H1 (cell line): ENCODE measurements around the gene SLC9C2. TPM values are rescaled to one million over a fixed set of nuclear protein-coding genes. Genes with fewer than 3 reads are reported as not detected.

ENCODE experiments used
- CTCF ChIA-PET: fragments of 300-600 bp; sonication (Branson Sonifier 250); formaldehyde crosslinking; loops from one replicate; lab custom pipeline; 2021; ENCODE audit not compliant: partially characterized antibody; lab: Charles Lee
- POLR2A ChIA-PET: fragments of 300-600 bp; sonication (Branson Sonifier 250); formaldehyde crosslinking; loops from one replicate; lab custom pipeline; 2021; ENCODE audit warnings: inconsistent platforms; ENCODE audit not compliant: partially characterized antibody; lab: Charles Lee
- DNase-seq, 2 experiments: peaks; one replicate each; pipeline versions ENCODE4 v3.0.0 to v3.0.0-alpha.2; 2010 to 2022; ENCODE audit warnings: low spot score in 2 of 2, low read depth in 1 of 2, mixed read lengths in 1 of 2
- FAIRE-seq: peaks from 2 replicates; lab custom pipeline; 2011; peaks lifted over from hg19 to GRCh38; lab: Jason Lieb, UNC
- H2AFZ ChIP-seq: 2 replicates; pipeline ENCODE4 v1.8.1; 2012; ENCODE audit warnings: low read length, inconsistent platforms
- H2AK5ac ChIP-seq: 2 replicates; pipeline ENCODE4 v1.6.1; 2013; ENCODE audit warnings: low read depth, low read length
- H2BK120ac ChIP-seq: replicated peaks from 2 replicates; pipeline ENCODE3; 2013; ENCODE audit warnings: low read depth, low read length, inconsistent platforms
- H2BK12ac ChIP-seq: 2 replicates; pipeline ENCODE4 v1.6.1; 2013; ENCODE audit warnings: low read depth, low read length
- H2BK15ac ChIP-seq: 2 replicates; pipeline ENCODE4 v1.6.1; 2013; ENCODE audit warnings: low read length
- H2BK20ac ChIP-seq: 2 replicates; pipeline ENCODE4 v1.6.1; 2013; ENCODE audit warnings: low read length
- H2BK5ac ChIP-seq: 2 replicates; pipeline ENCODE4 v1.6.1; 2013; ENCODE audit warnings: low read depth, low read length
- H3K14ac ChIP-seq: 2 replicates; pipeline ENCODE4 v1.6.1; 2013; ENCODE audit warnings: inconsistent platforms; ENCODE audit not compliant: insufficient read length
- H3K18ac ChIP-seq: 2 replicates; pipeline ENCODE4 v1.6.1; 2013; ENCODE audit warnings: low read length; ENCODE audit errors: extremely low read depth
- H3K23ac ChIP-seq: 2 replicates; pipeline ENCODE4 v1.6.1; 2013; ENCODE audit warnings: inconsistent platforms; ENCODE audit not compliant: insufficient read length
- H3K23me2 ChIP-seq: 2 replicates; pipeline ENCODE4 v1.6.1; 2013; ENCODE audit warnings: low read depth, low read length
- H3K27ac ChIP-seq: 2 replicates; pipeline ENCODE4 v1.6.1; 2011; ENCODE audit warnings: low read depth, low read length, inconsistent platforms
- H3K27me3 ChIP-seq, 4 experiments: replicated peaks in 1 of 4; 1 replicate in 1 of 4; 2 replicates in 3 of 4; pipeline versions ENCODE4 v1.6.1 to v1.8.1; 2011 to 2013; ENCODE audit warnings: low read length in 3 of 4, mild to moderate bottlenecking in 3 of 4, inconsistent platforms in 2 of 4, mixed read lengths in 2 of 4, moderate library complexity in 1 of 4; ENCODE audit not compliant: control insufficient read depth in 3 of 4, insufficient read depth in 3 of 4; ENCODE audit errors: extremely low read depth in 1 of 4
- H3K36me3 ChIP-seq, 4 experiments: 2 replicates each; pipeline versions ENCODE4 v1.6.1 to v1.8.1; 2011 to 2013; ENCODE audit warnings: mild to moderate bottlenecking in 4 of 4, low read length in 3 of 4, moderate library complexity in 2 of 4, control low read depth in 1 of 4, inconsistent platforms in 1 of 4; ENCODE audit not compliant: insufficient read depth in 4 of 4, control insufficient read depth in 2 of 4
- H3K4ac ChIP-seq: replicated peaks from 2 replicates; pipeline ENCODE3; 2013; ENCODE audit warnings: low read length, low read depth, mixed read lengths, inconsistent platforms; ENCODE audit not compliant: insufficient read length
- H3K4me1 ChIP-seq, 4 experiments: replicated peaks in 1 of 4; 1 replicate in 1 of 4; 2 replicates in 3 of 4; pipeline versions ENCODE4 v1.6.1 to v1.8.1; 2011 to 2013; ENCODE audit warnings: low read length in 3 of 4, inconsistent platforms in 2 of 4, mixed read lengths in 1 of 4; ENCODE audit not compliant: insufficient read depth in 4 of 4, control insufficient read depth in 3 of 4
- H3K4me2 ChIP-seq, 2 experiments: 2 replicates each; pipeline versions ENCODE4 v1.6.1 to v1.8.1; 2011 to 2013; ENCODE audit warnings: low read depth in 2 of 2, low read length in 2 of 2, control low read depth in 1 of 2, inconsistent platforms in 1 of 2, mild to moderate bottlenecking in 1 of 2; ENCODE audit not compliant: insufficient read depth in 1 of 2
- H3K4me3 ChIP-seq, 4 experiments: fragments of 200-600, 300-600 bp in 1 of 4; sonication (generic), shearing (Covaris generic), sonication (Bioruptor Twin) in 1 of 4; 2 replicates each; pipeline versions ENCODE4 v1.5.1 to v1.8.1; 2011 to 2016; ENCODE audit warnings: low read length in 4 of 4, low read depth in 3 of 4, control low read depth in 2 of 4, inconsistent platforms in 2 of 4, mild to moderate bottlenecking in 2 of 4, mixed read lengths in 1 of 4, moderate library complexity in 1 of 4; ENCODE audit not compliant: insufficient read depth in 2 of 4; ENCODE audit errors: extremely low read depth in 1 of 4
- H3K56ac ChIP-seq: replicated peaks from 2 replicates; pipeline ENCODE3; 2013; ENCODE audit warnings: low read depth, mild to moderate bottlenecking, mixed read lengths, low read length, inconsistent platforms; ENCODE audit not compliant: insufficient read length
- H3K79me1 ChIP-seq: 2 replicates; pipeline ENCODE4 v1.6.1; 2013; ENCODE audit warnings: low read depth, low read length, control low read depth
- H3K79me2 ChIP-seq, 2 experiments: 2 replicates each; pipeline versions ENCODE4 v1.6.1 to v1.8.1; 2012 to 2013; ENCODE audit warnings: low read length in 2 of 2, mild to moderate bottlenecking in 2 of 2, inconsistent platforms in 1 of 2; ENCODE audit not compliant: insufficient read depth in 2 of 2, control insufficient read depth in 1 of 2
- H3K9ac ChIP-seq, 4 experiments: replicated peaks in 1 of 4; 1 replicate in 1 of 4; 2 replicates in 3 of 4; pipeline versions ENCODE4 v1.6.1 to v1.8.1; 2011 to 2013; ENCODE audit warnings: low read depth in 3 of 4, low read length in 3 of 4, control low read depth in 2 of 4, mild to moderate bottlenecking in 2 of 4, moderate library complexity in 2 of 4, inconsistent platforms in 1 of 4; ENCODE audit errors: extremely low read depth in 1 of 4
- H3K9me3 ChIP-seq, 2 experiments: 2 replicates each; pipeline versions ENCODE4 v1.6.1 to v1.8.1; 2012 to 2013; ENCODE audit warnings: mild to moderate bottlenecking in 2 of 2, moderate library complexity in 2 of 2, control low read depth in 1 of 2, inconsistent platforms in 1 of 2, low read depth in 1 of 2, low read length in 1 of 2, mixed read lengths in 1 of 2; ENCODE audit not compliant: insufficient read depth in 2 of 2
- H4K20me1 ChIP-seq, 2 experiments: replicated peaks in 1 of 2; 2 replicates each; pipeline versions ENCODE3 to v1.8.1; 2011 to 2013; ENCODE audit warnings: inconsistent platforms in 2 of 2, low read length in 2 of 2, mild to moderate bottlenecking in 1 of 2; ENCODE audit not compliant: insufficient read depth in 2 of 2, control insufficient read depth in 1 of 2
- H4K5ac ChIP-seq: 2 replicates; pipeline ENCODE4 v1.6.1; 2013; ENCODE audit warnings: low read length, low read depth, mixed read lengths, inconsistent platforms; ENCODE audit not compliant: insufficient read length
- H4K8ac ChIP-seq: 2 replicates; pipeline ENCODE4 v1.8.0; 2013; ENCODE audit warnings: mild to moderate bottlenecking, moderate library complexity, low read length, inconsistent platforms; ENCODE audit not compliant: insufficient read depth; ENCODE audit errors: extremely low read depth
- H4K91ac ChIP-seq: replicated peaks from 2 replicates; pipeline ENCODE3; 2013; ENCODE audit warnings: low read length, mixed read lengths, inconsistent platforms; ENCODE audit not compliant: insufficient read length
- CEBPB ChIP-seq: IDR thresholded peaks from 2 replicates; pipeline ENCODE4 v1.6.1; 2012; ENCODE audit warnings: low read depth, low read length
- EGR1 ChIP-seq: IDR thresholded peaks from 2 replicates; pipeline ENCODE4 v1.6.1; 2011; ENCODE audit warnings: low read depth, low read length, borderline replicate concordance
- HDAC6 ChIP-seq: IDR thresholded peaks from one replicate; pipeline ENCODE4 v1.7.1; 2012; ENCODE audit warnings: low read depth, mild to moderate bottlenecking, inconsistent platforms, low read length, moderate library complexity
- MAX ChIP-seq: IDR thresholded peaks from 2 replicates; pipeline ENCODE4 v1.6.1; 2012; ENCODE audit warnings: inconsistent platforms
- NANOG ChIP-seq: IDR thresholded peaks from 2 replicates; pipeline ENCODE4 v1.6.1; 2011; ENCODE audit warnings: low read length, low read depth, mild to moderate bottlenecking, inconsistent platforms; ENCODE audit not compliant: insufficient read depth, poor library complexity, severe bottlenecking
- SIN3A ChIP-seq, 2 experiments: IDR thresholded peaks in 1 of 2; conservative IDR thresholded peaks in 1 of 2; 2 replicates each; pipeline ENCODE4 v1.6.1; 2011 to 2012; ENCODE audit warnings: low read length in 2 of 2, improper control_type of control experiment in 1 of 2, low read depth in 1 of 2, mild to moderate bottlenecking in 1 of 2
- WGBS, 2 experiments: shearing (Covaris generic) in 1 of 2; methylation state at CpG; one replicate each; pipeline versions ENCODE4 v1.1.6 to v1.1.7; 2013 to 2015; ENCODE audit warnings: low lambda C conversion rate in 2 of 2, mixed read lengths in 2 of 2, inconsistent platforms in 1 of 2, low coverage in 1 of 2, missing lambda C conversion rate in 1 of 2; ENCODE audit not compliant: insufficient replicate concordance in 2 of 2, insufficient coverage in 1 of 2, insufficient read length in 1 of 2; ENCODE audit errors: extremely low coverage in 1 of 2, missing lambda C conversion rate in 1 of 2; 5-methylcytosine and 5-hydroxymethylcytosine counted together
- polyA plus RNA-seq, 7 experiments: library from polyadenylated mRNA; depleted of rRNA in 3 of 7; stranded (reverse) in 5 of 7; unstranded in 2 of 7; fragments of >200 nt in 5 of 7; fragments of 200-250 nt in 2 of 7; gene quantifications; 1 replicate in 5 of 7; 2 replicates in 1 of 7; 4 replicates in 1 of 7; pipeline versions ENCODE4 v1.2.1 to v1.2.3, GENCODE V29; 2011 to 2013; ENCODE audit warnings: missing spikeins in 2 of 7, mixed read lengths in 2 of 7
- total RNA-seq: library from RNA; stranded (reverse); fragmentation: NEBNext Ultra II Directional; extraction: Animal tissue kit (Norgen Biotek cat#: 25700); gene quantifications from 2 replicates; pipeline ENCODE4 v1.2.1, GENCODE V29; 2021

Gene SLC9C2
- total and polyA plus RNA-seq, 2 of the 8 experiments (the other 6 are each of a cell fraction or from before 2014, with no cell fraction given): not detected

GRCh38 chr1:173496757-173497320 lies 106.0 kb downstream of the SLC9C2 start:
- FAIRE-seq: no peak
- Histone ChIP-seq H2AFZ (no peak overlapping the region), H4K8ac (no peak overlapping the region), H2AK5ac (no peak overlapping the region), H2BK12ac (no peak overlapping the region), H3K23me2 (no peaks in the 10 kb centered on the region), H3K23ac (no peak overlapping the region), H3K9me3 (peaks cover 37 to 38% of the 10 kb centered on the region in 2 experiments), H3K4me1 (no peaks in the 10 kb centered on the region), H2BK20ac (no peak overlapping the region), H2BK15ac (no peak overlapping the region), H3K14ac (no peak overlapping the region), H3K36me3 (peaks cover 0 to 15% (median 3%) of the 10 kb centered on the region in 4 experiments; a peak in 2 of 8 replicates), H3K79me1 (no peaks in the 10 kb centered on the region), H2BK5ac (no peak overlapping the region), H3K18ac (no peak overlapping the region), H3K56ac (no peak overlapping the region), H2BK120ac (no peak overlapping the region), H3K27me3 (no peaks in the 10 kb centered on the region), H3K27ac (no peak overlapping the region), H3K4me3 (no peak overlapping the region), H4K20me1 (no peaks in the 10 kb centered on the region), H3K4ac (no peak overlapping the region), H4K5ac (no peak overlapping the region), H3K9ac (no peak overlapping the region), H3K79me2 (no peaks in the 10 kb centered on the region), H3K4me2 (no peak overlapping the region), H4K91ac (no peak overlapping the region)
- POLR2A ChIA-PET: no interaction called here
- DNase-seq: no peak
- TF ChIP-seq SIN3A (conservative IDR thresholded peaks at IDR 0.05 in 1 of 2, IDR thresholded peaks at IDR 0.05 in 1 of 2; ENCODE audit: low read depth in 1 of 2, low read length in 2 of 2) (no peak), EGR1 (no peak), CEBPB (no peak), NANOG (no peak), HDAC6 (no peak), MAX (no peak)
- 89% methylated on average over 2 of the region's 2 CpGs; no CpG with 5 or more reads in 1 of the 2 experiments for WGBS, 2 experiments
- CTCF ChIA-PET: interaction anchor here (0.8 to 3.0 kb wide), 2 partner anchors 10 kb away, joined by 3 to 10 read pairs; no protein-coding TSS in a partner anchor
